Measurements from ENCODE around the gene PVALEF.
"Not testable (repeated sequence)": the region's sequence is repeated elsewhere in the genome, so short reads cannot be mapped to it uniquely, and the experiment has no call there.

The PVALEF gene

DNA sequence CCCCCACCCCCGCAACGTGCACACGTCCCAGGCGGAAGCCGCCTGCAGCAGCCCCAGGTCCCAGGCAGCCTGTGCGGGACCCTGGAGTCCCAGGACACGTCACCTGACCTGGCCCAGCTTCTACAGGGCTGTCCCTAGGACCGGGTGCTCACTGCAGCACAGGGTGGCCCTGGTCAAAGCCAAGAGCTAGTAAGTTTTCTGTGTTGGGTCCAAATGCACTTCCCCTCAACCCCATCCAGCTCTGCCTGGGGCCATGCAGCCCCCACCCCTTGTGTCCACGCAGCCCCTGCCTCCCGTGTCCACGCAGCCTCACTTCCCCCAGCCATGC is 22.1 kb upstream of the PVALEF start:
- in situ Hi-C loops (cut with HindIII; ENCODE audit: low sequenced_read_pairs): loop anchor here (5.0 kb wide), 1 partner anchor 44 kb away; no protein-coding TSS in a partner anchor

- in situ Hi-C loops (cut with HindIII; ENCODE audit: low sequenced_read_pairs): loop anchor here (5.0 kb wide), 1 partner anchor 43 kb away; no protein-coding TSS in a partner anchor
These were observed 21.4 kb upstream of the PVALEF start for GRCh38 chr17:81143717-81144422.

GRCh38 chr17:81144423-81144781 is 20.9 kb upstream of the PVALEF start:
- in situ Hi-C loops (cut with HindIII; ENCODE audit: low sequenced_read_pairs): loop anchor here (5.0 kb wide), 1 partner anchor 43 kb away; no protein-coding TSS in a partner anchor

GRCh38 chr17:81146208-81146607 is 19.1 kb upstream of the PVALEF start:
- in situ Hi-C loops (cut with HindIII; ENCODE audit: low sequenced_read_pairs): not testable (repeated sequence)

DNA sequence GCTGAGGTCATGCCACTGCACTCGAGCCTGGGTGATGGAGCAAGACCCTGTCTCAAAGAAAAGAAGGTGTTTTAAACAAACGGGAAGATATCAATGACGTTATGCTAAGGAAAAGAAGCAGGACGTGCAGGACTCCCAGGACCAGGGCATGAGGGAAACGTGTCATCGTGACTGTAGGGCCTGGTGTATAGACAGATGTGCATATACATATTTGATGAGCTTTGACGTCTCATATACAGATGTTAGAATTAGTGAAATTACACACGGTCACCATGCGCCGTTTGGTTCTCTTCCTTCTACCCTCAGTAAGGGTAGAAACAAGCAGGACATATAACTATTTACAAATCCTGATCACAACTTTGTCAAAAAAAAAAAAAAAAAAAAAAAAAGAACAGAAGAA is 17.6 kb upstream of the PVALEF start:
- in situ Hi-C loops (cut with HindIII; ENCODE audit: low sequenced_read_pairs): no loop called here

- in situ Hi-C loops (cut with HindIII; ENCODE audit: low sequenced_read_pairs): no loop called here
These were observed 16.7 kb upstream of the PVALEF start for GRCh38 chr17:81148571-81148970.

- in situ Hi-C loops (cut with HindIII; ENCODE audit: low sequenced_read_pairs): no loop called here
These were observed 16.2 kb upstream of the PVALEF start for GRCh38 chr17:81148986-81149533.

GRCh38 chr17:81150377-81151077 is 14.8 kb upstream of the PVALEF start:
- in situ Hi-C loops (cut with HindIII; ENCODE audit: low sequenced_read_pairs): no loop called here

DNA sequence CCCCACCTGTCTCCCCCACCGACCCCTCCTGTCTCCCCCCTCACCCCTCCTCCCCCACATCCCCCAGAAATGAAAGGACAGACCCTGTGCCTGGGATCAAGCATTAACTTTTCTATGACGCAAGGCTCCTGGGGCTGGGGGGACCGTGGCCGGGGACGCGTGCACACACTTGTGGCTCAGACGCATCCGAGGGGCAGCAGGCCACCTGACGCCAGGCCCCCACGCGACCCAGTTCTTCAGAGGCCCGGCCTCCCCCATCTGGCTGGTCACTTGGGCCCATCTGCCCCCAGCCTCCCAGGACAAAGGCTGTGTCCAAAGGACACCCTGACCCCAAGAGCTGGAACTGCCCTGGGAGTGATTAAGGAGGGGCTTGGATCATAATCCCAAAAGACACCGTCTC is 14.0 kb upstream of the PVALEF start:
- in situ Hi-C loops (cut with HindIII; ENCODE audit: low sequenced_read_pairs): no loop called here

- in situ Hi-C loops (cut with HindIII; ENCODE audit: low sequenced_read_pairs): no loop called here
These were observed 12.9 kb upstream of the PVALEF start for GRCh38 chr17:81152288-81152828.

- in situ Hi-C loops (cut with HindIII; ENCODE audit: low sequenced_read_pairs): no loop called here
These were observed 11.9 kb upstream of the PVALEF start for GRCh38 chr17:81153340-81153803.

GRCh38 chr17:81154016-81154415 is 11.3 kb upstream of the PVALEF start:
- in situ Hi-C loops (cut with HindIII; ENCODE audit: low sequenced_read_pairs): not testable (repeated sequence)

DNA sequence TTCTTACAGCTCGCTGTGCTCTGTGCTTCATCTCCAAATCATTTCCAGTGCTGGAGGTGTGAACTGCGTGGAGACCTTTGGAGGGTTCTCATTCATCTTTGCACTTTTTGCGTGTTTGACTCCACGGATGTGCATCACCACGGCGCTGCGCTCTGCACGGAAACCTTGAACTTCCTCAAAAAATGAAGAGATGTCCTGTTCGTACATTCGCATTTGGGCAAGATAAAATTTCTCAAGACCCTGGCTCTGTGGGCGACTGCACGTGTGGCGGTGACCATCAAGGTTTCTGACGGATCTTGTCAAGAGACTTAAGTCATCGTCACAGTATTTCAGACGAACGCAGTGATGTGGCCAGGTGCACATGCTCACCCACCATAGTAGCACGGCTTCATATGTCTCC is 10.3 kb upstream of the PVALEF start:
- in situ Hi-C loops (cut with HindIII; ENCODE audit: low sequenced_read_pairs): no loop called here

DNA sequence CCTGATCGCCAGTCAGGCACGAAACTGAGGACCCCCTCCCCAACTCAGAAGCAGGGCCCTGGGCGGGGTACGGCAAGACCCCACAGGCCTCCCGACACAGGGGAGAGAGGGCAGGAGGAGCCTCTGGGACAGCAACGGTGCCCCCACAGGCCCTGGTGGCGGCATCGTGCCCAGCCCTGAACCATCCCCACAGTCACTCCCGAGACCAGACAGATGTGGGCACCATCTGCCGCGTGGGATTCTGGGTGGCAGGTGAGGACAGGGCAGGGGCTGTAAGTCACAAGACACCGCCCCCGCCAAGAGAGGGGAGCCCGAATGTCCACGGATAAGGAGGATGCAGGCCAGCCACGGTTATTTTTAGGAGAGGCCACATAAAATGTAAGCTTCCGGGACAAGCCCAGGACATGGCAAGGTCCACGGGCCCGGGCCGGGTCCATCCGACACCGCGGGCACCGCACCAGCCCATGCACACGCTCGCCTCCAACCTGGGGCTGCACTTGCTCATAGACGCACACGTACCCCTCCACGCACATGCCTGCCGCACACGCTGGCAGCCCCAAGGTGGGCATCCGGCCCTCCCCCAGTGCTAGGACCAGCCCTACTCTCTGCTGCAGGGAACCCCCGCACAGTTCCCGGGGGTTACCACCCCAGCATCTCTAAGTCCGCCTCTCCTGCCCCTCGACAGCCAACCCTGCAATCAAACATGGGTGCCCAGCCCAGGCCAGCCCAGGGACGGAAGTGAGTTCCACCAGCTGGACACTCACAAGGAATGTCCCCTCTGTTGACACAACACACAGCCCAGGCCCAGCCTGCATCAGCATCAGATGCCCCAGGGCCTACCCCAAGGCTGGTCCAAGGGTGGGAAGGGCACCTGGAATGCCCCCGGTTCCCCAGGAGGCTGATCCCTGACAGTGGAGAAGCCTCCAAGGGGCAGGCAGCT is 8.2 kb upstream of the PVALEF start:
- in situ Hi-C loops (cut with HindIII; ENCODE audit: low sequenced_read_pairs): no loop called here

DNA sequence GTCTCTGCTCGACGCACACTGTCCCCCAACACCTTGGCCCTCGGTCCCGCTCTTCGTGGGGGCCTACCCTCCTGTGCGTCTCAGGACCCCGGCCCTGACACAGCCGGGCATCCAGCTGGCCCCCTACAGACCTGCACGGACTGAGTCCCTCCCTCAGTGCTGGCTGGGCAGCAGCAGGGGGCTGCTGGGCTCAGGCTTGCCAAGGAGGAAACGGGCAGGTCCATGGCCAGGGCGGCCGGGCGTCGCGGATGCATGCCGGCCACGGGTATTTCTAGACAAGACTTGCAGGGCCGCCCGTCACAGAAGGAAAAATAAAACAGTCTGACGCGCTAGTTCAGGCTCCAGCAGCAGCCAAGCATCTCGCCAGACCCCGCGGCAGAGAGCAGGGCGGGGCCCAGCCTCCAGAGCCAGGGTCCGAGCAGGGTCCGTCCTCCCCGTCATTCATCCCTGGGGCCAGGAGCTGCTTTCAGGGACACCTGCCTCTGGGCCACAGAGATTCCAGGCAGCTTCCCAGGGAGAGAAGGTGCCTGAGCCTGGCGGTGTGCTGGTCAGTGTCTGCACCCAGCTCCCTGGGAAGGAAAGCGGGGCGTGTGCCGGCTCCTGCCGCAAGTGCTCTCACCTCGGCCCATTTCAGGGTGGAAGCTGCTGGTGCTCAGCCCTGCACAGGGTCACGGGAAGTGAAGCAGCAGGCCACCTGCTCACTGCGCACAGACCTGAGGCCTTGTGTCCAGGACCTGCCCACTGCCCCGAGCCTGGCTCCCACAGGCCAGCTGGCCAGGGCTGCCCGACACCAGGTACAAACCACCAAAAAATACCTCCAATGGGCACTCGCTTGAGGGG is 7.2 kb upstream of the PVALEF start:
- in situ Hi-C loops (cut with HindIII; ENCODE audit: low sequenced_read_pairs): no loop called here

DNA sequence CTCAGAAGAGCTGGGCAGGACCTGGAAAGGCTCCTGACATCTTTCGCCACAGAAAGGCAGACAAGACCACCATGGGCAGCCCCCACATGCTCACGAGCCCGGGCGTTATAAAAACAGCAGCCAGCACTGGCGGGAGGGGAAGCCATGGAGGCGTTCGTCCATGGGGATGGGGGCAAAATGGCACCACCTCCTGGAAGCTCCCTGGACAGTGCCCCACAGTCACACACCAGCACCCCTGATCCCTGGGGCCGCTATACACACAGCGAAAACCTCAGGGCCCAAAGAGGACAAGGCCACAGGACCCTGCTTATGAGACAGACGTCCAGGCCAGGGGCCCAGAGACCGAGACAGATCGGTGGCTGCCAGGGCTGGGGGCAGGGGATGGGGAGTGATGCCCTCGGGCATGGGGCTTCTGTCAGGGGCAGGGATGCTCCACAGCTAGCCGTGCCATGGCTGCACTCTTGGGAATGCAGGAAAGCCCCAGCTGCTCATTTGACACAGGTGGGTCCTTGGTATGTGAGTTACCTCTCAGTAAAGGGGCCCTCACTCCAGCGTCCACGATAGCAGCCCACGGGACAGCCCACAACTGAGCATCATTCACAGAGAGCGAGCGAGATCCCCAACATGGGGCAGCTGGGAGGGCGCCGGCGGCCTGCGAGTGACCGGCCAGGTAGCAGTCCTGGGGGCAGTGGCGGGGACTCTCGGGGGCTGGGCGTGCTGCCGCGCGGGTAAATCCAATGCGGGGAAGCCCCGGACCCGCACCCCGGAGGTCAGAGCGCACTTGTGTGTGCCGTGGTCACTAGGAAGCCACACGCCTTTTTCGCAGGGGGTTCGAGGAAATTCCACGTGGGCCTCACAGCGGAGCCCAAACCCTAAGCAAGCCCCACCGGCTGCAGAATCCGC is 6.4 kb upstream of the PVALEF start:
- in situ Hi-C loops (cut with HindIII; ENCODE audit: low sequenced_read_pairs): no loop called here

GRCh38 chr17:81159611-81160265 is 5.6 kb upstream of the PVALEF start:
- in situ Hi-C loops (cut with HindIII; ENCODE audit: low sequenced_read_pairs): no loop called here

GRCh38 chr17:81160306-81160705 is 5.0 kb upstream of the PVALEF start:
- in situ Hi-C loops (cut with HindIII; ENCODE audit: low sequenced_read_pairs): no loop called here
